Measurements from ENCODE around the gene ADAMTS12. TPM values are rescaled to one million over a fixed set of nuclear protein-coding genes. Genes with fewer than 3 reads are reported as not detected.

Gene ADAMTS12
- total RNA-seq, 2 donors from 2014 or later: 2.3 to 8.9 TPM

DNA sequence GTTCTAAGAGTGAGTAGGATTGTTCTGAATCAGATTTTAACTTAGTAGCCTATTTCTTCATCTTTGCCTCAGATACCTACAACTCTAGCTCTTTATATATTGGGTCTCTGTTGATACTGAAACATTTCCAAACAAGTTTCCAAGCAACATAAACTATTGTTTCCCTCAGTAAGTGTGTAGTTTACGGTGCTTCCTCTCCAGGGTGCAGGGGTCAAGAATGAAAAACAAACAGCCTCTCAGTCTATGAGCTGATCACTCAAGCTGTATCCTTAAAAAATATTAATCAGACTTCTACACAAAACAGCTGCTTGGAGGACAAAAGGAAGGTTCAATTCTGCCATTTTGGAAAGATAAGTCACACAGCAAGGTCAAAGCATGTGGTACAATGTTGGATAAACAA lies 75.0 kb downstream of the ADAMTS12 start:
- no peak for DNase-seq
- ATAC-seq: no peak
- intact Hi-C loops (cut with DNase I): no loop called here
- Histone ChIP-seq H3K27ac (no peak overlapping the region), H3K9me3 (peaks cover 0 to 7% (median 0%) of the 10 kb centered on the region in 3 donors), H3K27me3 (no peaks in the 10 kb centered on the region), H3K36me3 (replicated peaks in 1 of 2; ENCODE audit: insufficient read depth in 1 of 2, low read depth in 2 of 2) (no peaks in the 10 kb centered on the region), H3K4me1 (no peaks in the 10 kb centered on the region), H3K4me3 (no peak overlapping the region)
- WGBS, 2 donors: 6 to 16% methylated on average over 1 of the region's 1 CpG
- TF ChIP-seq POLR2A (IDR thresholded peaks at IDR 0.05): no peak
- no peak for TF ChIP-seq CTCF (IDR thresholded peaks at IDR 0.05)

DNA sequence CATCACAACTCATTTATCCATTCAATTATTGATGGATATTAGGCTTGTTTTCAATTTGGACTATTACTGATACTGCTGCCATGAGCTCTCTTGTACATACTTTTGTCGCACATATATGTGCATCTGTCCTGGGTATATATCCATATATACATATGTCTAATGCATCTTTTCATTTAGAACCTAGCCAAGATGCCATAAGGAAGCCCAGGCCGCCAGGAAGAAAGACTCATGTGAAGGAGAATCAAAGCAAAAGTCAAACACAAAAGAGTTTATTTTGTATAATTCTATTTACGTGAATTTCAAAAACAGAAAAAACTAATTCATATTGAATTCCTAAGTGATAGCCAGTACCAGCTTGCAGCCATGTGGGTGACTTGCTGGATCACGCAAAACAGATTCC lies 79.0 kb downstream of the ADAMTS12 start:
- H3K4me3 ChIP-seq: no peak overlapping the region
- DNase-seq (no peak), ATAC-seq (no peak)
- TF ChIP-seq CTCF (IDR thresholded peaks at IDR 0.05): no peak
- no peak for TF ChIP-seq POLR2A (IDR thresholded peaks at IDR 0.05)
- intact Hi-C loops (cut with DNase I): no loop called here
- 70 to 81% methylated on average over 4 of the region's 4 CpGs for WGBS, 2 donors
- no peaks in the 10 kb centered on the region for H3K27me3 ChIP-seq
- no peak overlapping the region for H3K27ac ChIP-seq
- H3K9me3 ChIP-seq: no peaks in the 10 kb centered on the region
- no peaks in the 10 kb centered on the region for H3K4me1 ChIP-seq
- H3K36me3 ChIP-seq (replicated peaks in 1 of 2; ENCODE audit: insufficient read depth in 1 of 2, low read depth in 2 of 2): no peaks in the 10 kb centered on the region

- no peaks in the 10 kb centered on the region for H3K27me3 ChIP-seq
- no peak overlapping the region for H3K4me3 ChIP-seq
- no peaks in the 10 kb centered on the region for H3K9me3 ChIP-seq
- DNase-seq (peak in 2 of 4 donors; percentile 12 to 23), ATAC-seq (peak; percentile 30)
- no peak overlapping the region for H3K27ac ChIP-seq
- 76 to 78% methylated on average over 3 of the region's 3 CpGs for WGBS, 2 donors
- intact Hi-C loops (cut with DNase I): no loop called here
- H3K4me1 ChIP-seq: no peaks in the 10 kb centered on the region
- H3K36me3 ChIP-seq (replicated peaks in 1 of 2; ENCODE audit: insufficient read depth in 1 of 2, low read depth in 2 of 2): no peaks in the 10 kb centered on the region
- TF ChIP-seq CTCF (IDR thresholded peaks at IDR 0.05) (no peak), POLR2A (IDR thresholded peaks at IDR 0.05) (no peak)
Measured at GRCh38 chr5:33810491-33811120, 81.2 kb downstream of the ADAMTS12 start.

GRCh38 chr5:33809936-33810335 lies 81.9 kb downstream of the ADAMTS12 start:
- Histone ChIP-seq H3K27me3 (no peaks in the 10 kb centered on the region), H3K36me3 (replicated peaks in 1 of 2; ENCODE audit: insufficient read depth in 1 of 2, low read depth in 2 of 2) (no peaks in the 10 kb centered on the region), H3K4me3 (no peak overlapping the region), H3K4me1 (no peaks in the 10 kb centered on the region), H3K27ac (no peak overlapping the region), H3K9me3 (no peaks in the 10 kb centered on the region)
- WGBS, 2 donors: 48 to 54% methylated on average over 1 of the region's 1 CpG
- DNase-seq (no peak), ATAC-seq (no peak)
- no peak for TF ChIP-seq CTCF (IDR thresholded peaks at IDR 0.05)
- TF ChIP-seq POLR2A (IDR thresholded peaks at IDR 0.05): no peak
- intact Hi-C loops (cut with DNase I): no loop called here

GRCh38 chr5:33808699-33809098 lies 83.1 kb downstream of the ADAMTS12 start:
- no peak overlapping the region for H3K4me3 ChIP-seq
- H3K27ac ChIP-seq: no peak overlapping the region
- DNase-seq (no peak), ATAC-seq (no peak)
- intact Hi-C loops (cut with DNase I): no loop called here
- WGBS, 2 donors: 73 to 80% methylated on average over 4 of the region's 4 CpGs
- no peaks in the 10 kb centered on the region for H3K4me1 ChIP-seq
- H3K27me3 ChIP-seq: no peaks in the 10 kb centered on the region
- H3K9me3 ChIP-seq: no peaks in the 10 kb centered on the region
- TF ChIP-seq CTCF (IDR thresholded peaks at IDR 0.05) (no peak), POLR2A (IDR thresholded peaks at IDR 0.05) (no peak)
- H3K36me3 ChIP-seq (replicated peaks in 1 of 2; ENCODE audit: insufficient read depth in 1 of 2, low read depth in 2 of 2): no peaks in the 10 kb centered on the region

All from body of pancreas (tissue), 4 donors.